ENCODE results near the gene SYS1. TPM values are rescaled to one million over a fixed set of nuclear protein-coding genes. Genes with fewer than 3 reads are reported as not detected.

The SYS1 gene
- polyA plus RNA-seq, 1 donor from 2014 or later: 16.1 TPM

DNA sequence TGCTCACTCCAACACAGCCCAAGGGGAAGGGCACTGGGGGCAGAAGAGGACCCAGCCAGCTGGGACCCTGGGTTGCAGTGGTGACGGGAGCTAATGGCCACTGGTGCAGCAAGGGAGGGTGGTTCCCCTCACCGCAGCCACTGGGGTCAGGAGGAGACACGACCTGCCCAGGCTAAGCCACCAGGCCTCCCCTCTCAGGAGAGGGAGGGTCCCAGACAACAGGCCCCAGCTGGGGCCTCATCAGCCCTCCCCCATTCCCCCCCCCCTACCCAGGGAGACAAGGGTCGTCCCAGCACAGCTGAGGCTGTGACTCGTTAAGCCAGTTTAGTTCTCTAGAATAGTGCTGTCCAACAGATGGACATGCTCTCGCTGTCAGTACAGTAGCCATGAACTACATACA is 37.6 kb upstream of the SYS1 start:
- H3F3A ChIP-seq (ENCODE audit: insufficient read depth, low read length, poor library complexity, severe bottlenecking): no peaks in the 10 kb centered on the region
- no peaks in the 10 kb centered on the region for H3K36me3 ChIP-seq (ENCODE audit: insufficient read depth, low read length)
- H3K27ac ChIP-seq (ENCODE audit: low read length): no peak overlapping the region
- no peaks in the 10 kb centered on the region for H3K9me3 ChIP-seq (ENCODE audit: low read length)
- H3K27me3 ChIP-seq (ENCODE audit: insufficient read depth, low read depth, low read length): no peaks in the 10 kb centered on the region
- no peaks in the 10 kb centered on the region for H3K79me2 ChIP-seq (replicated peaks; ENCODE audit: insufficient read depth, low read length)
- TF ChIP-seq RAD21 (conservative IDR thresholded peaks at IDR 0.05) (no peak), SMC3 (conservative IDR thresholded peaks at IDR 0.05; ENCODE audit: poor library complexity) (no peak), EP300 (conservative IDR thresholded peaks at IDR 0.05; ENCODE audit: poor library complexity, severe bottlenecking) (no peak), REST (IDR thresholded peaks at IDR 0.05; ENCODE audit: borderline replicate concordance) (no peak), EZH2 (IDR thresholded peaks at IDR 0.05; ENCODE audit: borderline replicate concordance, insufficient read depth, low read length, poor library complexity, severe bottlenecking) (no peak), TAF1 (IDR thresholded peaks at IDR 0.05; ENCODE audit: low read depth) (no peak), POLR2AphosphoS5 (IDR thresholded peaks at IDR 0.05) (no peak), MXI1 (conservative IDR thresholded peaks at IDR 0.05; ENCODE audit: poor library complexity, severe bottlenecking) (no peak)
- TF ChIP-seq, protein P1, sequence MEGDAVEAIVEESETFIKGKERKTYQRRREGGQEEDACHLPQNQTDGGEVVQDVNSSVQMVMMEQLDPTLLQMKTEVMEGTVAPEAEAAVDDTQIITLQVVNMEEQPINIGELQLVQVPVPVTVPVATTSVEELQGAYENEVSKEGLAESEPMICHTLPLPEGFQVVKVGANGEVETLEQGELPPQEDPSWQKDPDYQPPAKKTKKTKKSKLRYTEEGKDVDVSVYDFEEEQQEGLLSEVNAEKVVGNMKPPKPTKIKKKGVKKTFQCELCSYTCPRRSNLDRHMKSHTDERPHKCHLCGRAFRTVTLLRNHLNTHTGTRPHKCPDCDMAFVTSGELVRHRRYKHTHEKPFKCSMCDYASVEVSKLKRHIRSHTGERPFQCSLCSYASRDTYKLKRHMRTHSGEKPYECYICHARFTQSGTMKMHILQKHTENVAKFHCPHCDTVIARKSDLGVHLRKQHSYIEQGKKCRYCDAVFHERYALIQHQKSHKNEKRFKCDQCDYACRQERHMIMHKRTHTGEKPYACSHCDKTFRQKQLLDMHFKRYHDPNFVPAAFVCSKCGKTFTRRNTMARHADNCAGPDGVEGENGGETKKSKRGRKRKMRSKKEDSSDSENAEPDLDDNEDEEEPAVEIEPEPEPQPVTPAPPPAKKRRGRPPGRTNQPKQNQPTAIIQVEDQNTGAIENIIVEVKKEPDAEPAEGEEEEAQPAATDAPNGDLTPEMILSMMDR (IDR thresholded peaks at IDR 0.05; ENCODE audit: poor library complexity, severe bottlenecking): no peak
- no peak overlapping the region for H2AFZ ChIP-seq (ENCODE audit: low read depth, low read length)
- no peaks in the 10 kb centered on the region for H3K9me2 ChIP-seq (ENCODE audit: insufficient read depth, low read length)
- H3K9ac ChIP-seq (ENCODE audit: low read length): no peak overlapping the region
- H3K4me2 ChIP-seq (ENCODE audit: low read length): no peak overlapping the region
- no peaks in the 10 kb centered on the region for H4K20me1 ChIP-seq (ENCODE audit: insufficient read depth)
- H3K4me3 ChIP-seq (ENCODE audit: low read length): no peak overlapping the region

DNA sequence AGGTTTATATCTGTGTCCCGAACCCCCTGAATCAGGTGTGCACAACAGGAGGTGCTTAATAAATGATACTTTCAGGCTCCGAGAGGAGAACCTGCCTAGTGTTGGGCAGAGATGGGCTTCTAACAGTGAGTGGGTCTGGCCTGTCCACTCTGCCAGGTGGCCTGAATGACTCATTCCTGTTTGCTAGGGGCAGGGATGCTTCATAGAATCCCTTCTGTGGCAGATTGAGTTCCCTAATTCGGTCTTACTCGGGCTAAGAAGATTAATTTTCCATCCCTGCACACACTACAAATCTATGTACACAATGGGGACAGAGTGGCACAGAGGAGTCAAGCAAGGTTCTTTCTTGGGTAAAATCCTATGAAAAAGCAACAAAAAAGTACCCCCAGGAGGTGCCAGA is 34.5 kb upstream of the SYS1 start:
- no peaks in the 10 kb centered on the region for H3F3A ChIP-seq (ENCODE audit: insufficient read depth, low read length, poor library complexity, severe bottlenecking)
- no peak overlapping the region for H3K4me3 ChIP-seq (ENCODE audit: low read length)
- no peak overlapping the region for H3K27ac ChIP-seq (ENCODE audit: low read length)
- H3K79me2 ChIP-seq (replicated peaks; ENCODE audit: insufficient read depth, low read length): no peaks in the 10 kb centered on the region
- no peaks in the 10 kb centered on the region for H3K9me2 ChIP-seq (ENCODE audit: insufficient read depth, low read length)
- H3K36me3 ChIP-seq (ENCODE audit: insufficient read depth, low read length): no peaks in the 10 kb centered on the region
- no peaks in the 10 kb centered on the region for H3K9me3 ChIP-seq (ENCODE audit: low read length)
- H3K27me3 ChIP-seq (ENCODE audit: insufficient read depth, low read depth, low read length): no peaks in the 10 kb centered on the region
- no peak overlapping the region for H3K9ac ChIP-seq (ENCODE audit: low read length)
- no peaks in the 10 kb centered on the region for H4K20me1 ChIP-seq (ENCODE audit: insufficient read depth)
- TF ChIP-seq POLR2AphosphoS5 (IDR thresholded peaks at IDR 0.05): no peak
- TF ChIP-seq EP300 (conservative IDR thresholded peaks at IDR 0.05; ENCODE audit: poor library complexity, severe bottlenecking): no peak
- no peak for TF ChIP-seq SMC3 (conservative IDR thresholded peaks at IDR 0.05; ENCODE audit: poor library complexity)
- TF ChIP-seq MXI1 (conservative IDR thresholded peaks at IDR 0.05; ENCODE audit: poor library complexity, severe bottlenecking): no peak
- TF ChIP-seq RAD21 (conservative IDR thresholded peaks at IDR 0.05): no peak
- no peak for TF ChIP-seq EZH2 (IDR thresholded peaks at IDR 0.05; ENCODE audit: borderline replicate concordance, insufficient read depth, low read length, poor library complexity, severe bottlenecking)
- no peak for TF ChIP-seq TAF1 (IDR thresholded peaks at IDR 0.05; ENCODE audit: low read depth)
- TF ChIP-seq, protein P1 (IDR thresholded peaks at IDR 0.05; ENCODE audit: poor library complexity, severe bottlenecking): no peak
- TF ChIP-seq REST (IDR thresholded peaks at IDR 0.05; ENCODE audit: borderline replicate concordance): no peak
- no peak overlapping the region for H2AFZ ChIP-seq (ENCODE audit: low read depth, low read length)
- no peak overlapping the region for H3K4me2 ChIP-seq (ENCODE audit: low read length)

Data from neural cell (in vitro differentiated cells).